ENCODE measurements around the gene SKAP1.

Gene SKAP1

GRCh38 chr17:48139944-48140343 lies 290.1 kb downstream of the SKAP1 start:
- no peak overlapping the region for H3K4me2 ChIP-seq (ENCODE audit: low read length)
- no peak overlapping the region for H3K27ac ChIP-seq (ENCODE audit: low read length)
- H3K4me3 ChIP-seq (ENCODE audit: low read length) = no peak overlapping the region
- H3K4me1 ChIP-seq (ENCODE audit: low read length) = peaks cover 19% of the 10 kb centered on the region
- no peaks in the 10 kb centered on the region for H4K20me1 ChIP-seq (ENCODE audit: insufficient read depth, low read length)
- H3K9ac ChIP-seq (ENCODE audit: low read length) = no peak overlapping the region
- no peaks in the 10 kb centered on the region for H3K79me2 ChIP-seq (ENCODE audit: low read length)
- no peaks in the 10 kb centered on the region for H3K9me3 ChIP-seq (ENCODE audit: insufficient read depth, low read length)
- H2AFZ ChIP-seq (ENCODE audit: low read depth, low read length) = no peak overlapping the region
- no peaks in the 10 kb centered on the region for H3K27me3 ChIP-seq (ENCODE audit: low read depth, low read length)
- no peaks in the 10 kb centered on the region for H3K36me3 ChIP-seq (replicated peaks; ENCODE audit: low read depth, low read length)
- TF ChIP-seq EZH2phosphoT487 (IDR thresholded peaks at IDR 0.05; ENCODE audit: low read depth) (no peak), CTCF (IDR thresholded peaks at IDR 0.05; ENCODE audit: low read depth, low read length) (no peak)

- no peak overlapping the region for H2AFZ ChIP-seq (ENCODE audit: low read depth, low read length)
- no peaks in the 10 kb centered on the region for H3K9me3 ChIP-seq (ENCODE audit: insufficient read depth, low read length)
- no peaks in the 10 kb centered on the region for H3K27me3 ChIP-seq (ENCODE audit: low read depth, low read length)
- 0 out of 2 replicates have a peak, but pooled peaks cover 5% of the 10 kb centered on the region for H3K4me1 ChIP-seq (ENCODE audit: low read length)
- H3K27ac ChIP-seq (ENCODE audit: low read length) = no peak overlapping the region
- H3K9ac ChIP-seq (ENCODE audit: low read length) = no peak overlapping the region
- H4K20me1 ChIP-seq (ENCODE audit: insufficient read depth, low read length) = no peaks in the 10 kb centered on the region
- H3K4me2 ChIP-seq (ENCODE audit: low read length) = no peak overlapping the region
- no peak overlapping the region for H3K4me3 ChIP-seq (ENCODE audit: low read length)
- no peaks in the 10 kb centered on the region for H3K79me2 ChIP-seq (ENCODE audit: low read length)
- H3K36me3 ChIP-seq (replicated peaks; ENCODE audit: low read depth, low read length) = no peaks in the 10 kb centered on the region
- TF ChIP-seq CTCF (IDR thresholded peaks at IDR 0.05; ENCODE audit: low read depth, low read length) (no peak), EZH2phosphoT487 (IDR thresholded peaks at IDR 0.05; ENCODE audit: low read depth) (no peak)
Measured at GRCh38 chr17:48137656-48138055, 292.4 kb downstream of the SKAP1 start.

GRCh38 chr17:48134912-48135480 lies 295.0 kb downstream of the SKAP1 start:
- H3K36me3 ChIP-seq (replicated peaks; ENCODE audit: low read depth, low read length) = no peaks in the 10 kb centered on the region
- no peak overlapping the region for H3K4me3 ChIP-seq (ENCODE audit: low read length)
- 0 out of 2 replicates have a peak, but pooled peaks cover 4% of the 10 kb centered on the region for H3K4me1 ChIP-seq (ENCODE audit: low read length)
- no peak overlapping the region for H2AFZ ChIP-seq (ENCODE audit: low read depth, low read length)
- no peaks in the 10 kb centered on the region for H3K9me3 ChIP-seq (ENCODE audit: insufficient read depth, low read length)
- H3K4me2 ChIP-seq (ENCODE audit: low read length) = no peak overlapping the region
- no peaks in the 10 kb centered on the region for H3K79me2 ChIP-seq (ENCODE audit: low read length)
- H4K20me1 ChIP-seq (ENCODE audit: insufficient read depth, low read length) = no peaks in the 10 kb centered on the region
- no peak overlapping the region for H3K9ac ChIP-seq (ENCODE audit: low read length)
- no peak overlapping the region for H3K27ac ChIP-seq (ENCODE audit: low read length)
- H3K27me3 ChIP-seq (ENCODE audit: low read depth, low read length) = no peaks in the 10 kb centered on the region
- TF ChIP-seq CTCF (IDR thresholded peaks at IDR 0.05; ENCODE audit: low read depth, low read length) (peak; percentile 61), EZH2phosphoT487 (IDR thresholded peaks at IDR 0.05; ENCODE audit: low read depth) (no peak)

- Histone ChIP-seq H3K9ac (ENCODE audit: low read length) (no peak overlapping the region), H3K79me2 (ENCODE audit: low read length) (no peaks in the 10 kb centered on the region), H3K4me1 (ENCODE audit: low read length) (no peaks in the 10 kb centered on the region), H4K20me1 (ENCODE audit: insufficient read depth, low read length) (no peaks in the 10 kb centered on the region), H3K4me3 (ENCODE audit: low read length) (no peak overlapping the region), H3K27me3 (ENCODE audit: low read depth, low read length) (no peaks in the 10 kb centered on the region), H3K9me3 (ENCODE audit: insufficient read depth, low read length) (no peaks in the 10 kb centered on the region), H3K36me3 (replicated peaks; ENCODE audit: low read depth, low read length) (peaks cover 3% of the 10 kb centered on the region), H2AFZ (ENCODE audit: low read depth, low read length) (no peak overlapping the region), H3K4me2 (ENCODE audit: low read length) (no peak overlapping the region), H3K27ac (ENCODE audit: low read length) (no peak overlapping the region)
- TF ChIP-seq EZH2phosphoT487 (IDR thresholded peaks at IDR 0.05; ENCODE audit: low read depth) = no peak
- no peak for TF ChIP-seq CTCF (IDR thresholded peaks at IDR 0.05; ENCODE audit: low read depth, low read length)
Measured at GRCh38 chr17:48132385-48132784, 297.6 kb downstream of the SKAP1 start.
